GM19238 (cell line): ENCODE measurements around the gene OTUB1.

Source experiments
- DNase-seq: peaks from one replicate; pipeline ENCODE4 v3.0.0; 2011; ENCODE audit warnings: low spot score; ENCODE audit not compliant: insufficient read length

The OTUB1 gene

GRCh38 chr11:64022125-64022784 lies 36.0 kb downstream of the OTUB1 start:
- DNase-seq: no peak

- no peak for DNase-seq
Observed at GRCh38 chr11:64023712-64024710, 37.8 kb downstream of the OTUB1 start.

DNA sequence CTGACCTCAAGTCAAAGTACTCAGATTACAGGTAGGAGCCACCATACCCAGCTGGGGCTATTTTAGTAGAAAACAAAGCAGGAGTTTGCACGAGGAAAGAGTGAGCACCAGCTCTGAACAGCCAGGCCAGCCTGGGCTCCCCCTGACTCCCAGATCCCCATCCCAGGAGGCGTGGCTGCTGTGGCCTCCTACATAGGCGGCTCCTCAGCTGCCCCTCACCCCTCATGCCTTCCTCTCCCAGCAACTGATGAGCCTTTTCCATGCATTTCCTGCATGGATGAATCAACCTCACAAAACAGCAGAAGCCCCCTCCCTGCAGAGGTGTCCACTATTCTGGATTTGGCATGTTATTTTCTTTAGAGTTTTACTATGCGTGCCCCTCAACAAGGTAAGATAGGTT lies 39.0 kb downstream of the OTUB1 start:
- no peak for DNase-seq

DNA sequence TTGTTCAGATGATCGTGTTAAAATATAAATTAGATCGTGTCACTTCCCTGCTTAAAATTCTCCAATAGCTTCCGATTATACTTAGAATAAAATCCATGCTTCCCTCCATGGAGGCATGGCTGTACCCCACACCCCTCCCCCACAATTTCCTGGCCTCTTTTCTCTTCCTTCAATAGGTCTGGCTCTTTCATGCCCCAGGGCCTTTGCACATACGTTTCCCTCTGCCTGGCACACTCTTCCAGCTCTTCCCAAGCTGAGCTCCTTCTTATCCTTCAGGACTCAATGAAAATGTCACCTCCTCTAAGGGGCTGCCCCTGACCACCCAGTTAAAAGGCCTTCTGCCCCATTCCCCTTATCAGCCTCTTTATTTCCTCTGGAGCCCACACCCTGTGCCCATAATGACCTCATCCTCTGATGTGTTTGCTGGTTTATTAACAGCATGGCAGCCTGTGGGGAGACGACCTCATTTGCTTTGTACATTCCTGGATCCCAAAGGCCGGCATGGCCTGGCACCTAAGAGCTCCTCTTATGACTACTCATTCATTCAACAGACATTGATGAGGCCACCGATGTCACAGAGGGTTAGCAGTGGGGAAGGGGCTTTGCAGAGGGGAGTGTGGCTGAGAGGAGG lies 40.5 kb downstream of the OTUB1 start:
- DNase-seq: no peak

DNA sequence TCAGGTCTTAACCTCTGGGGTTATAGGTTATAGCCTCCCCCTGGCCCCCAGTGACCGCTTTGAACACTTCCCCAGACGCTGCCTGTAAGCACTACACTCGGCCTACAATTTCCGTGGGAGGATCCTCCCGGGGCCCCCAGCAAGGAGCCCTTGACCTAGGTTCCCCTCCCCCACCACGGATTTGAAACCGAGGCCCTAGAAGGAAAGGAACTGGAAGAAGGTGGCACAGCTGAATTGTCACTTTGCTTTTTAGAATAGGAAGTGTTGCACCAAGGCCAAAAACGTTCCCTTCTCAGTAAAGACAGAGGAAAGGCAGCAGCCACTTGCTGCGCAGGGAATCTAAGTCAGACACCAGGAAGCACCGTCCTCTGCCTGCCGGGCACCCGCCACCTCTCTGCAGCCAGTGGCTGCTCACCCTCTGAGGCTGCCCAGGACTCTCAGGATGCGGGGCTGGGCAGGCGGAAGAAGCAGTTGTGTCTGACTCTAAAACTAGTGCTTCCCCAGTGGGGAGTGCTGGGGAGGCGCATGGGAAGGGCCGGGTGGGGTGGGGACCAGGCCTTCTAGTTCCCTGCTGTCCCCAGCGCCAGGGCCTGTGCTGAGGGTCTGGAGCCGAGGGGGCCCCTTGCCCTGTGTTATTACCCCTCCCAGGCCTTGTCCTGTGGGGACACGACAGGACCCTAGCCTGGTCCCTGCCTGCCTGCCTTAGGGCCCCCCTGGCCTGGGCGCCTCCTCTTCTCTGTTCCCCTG lies 41.6 kb downstream of the OTUB1 start:
- DNase-seq: no peak

DNA sequence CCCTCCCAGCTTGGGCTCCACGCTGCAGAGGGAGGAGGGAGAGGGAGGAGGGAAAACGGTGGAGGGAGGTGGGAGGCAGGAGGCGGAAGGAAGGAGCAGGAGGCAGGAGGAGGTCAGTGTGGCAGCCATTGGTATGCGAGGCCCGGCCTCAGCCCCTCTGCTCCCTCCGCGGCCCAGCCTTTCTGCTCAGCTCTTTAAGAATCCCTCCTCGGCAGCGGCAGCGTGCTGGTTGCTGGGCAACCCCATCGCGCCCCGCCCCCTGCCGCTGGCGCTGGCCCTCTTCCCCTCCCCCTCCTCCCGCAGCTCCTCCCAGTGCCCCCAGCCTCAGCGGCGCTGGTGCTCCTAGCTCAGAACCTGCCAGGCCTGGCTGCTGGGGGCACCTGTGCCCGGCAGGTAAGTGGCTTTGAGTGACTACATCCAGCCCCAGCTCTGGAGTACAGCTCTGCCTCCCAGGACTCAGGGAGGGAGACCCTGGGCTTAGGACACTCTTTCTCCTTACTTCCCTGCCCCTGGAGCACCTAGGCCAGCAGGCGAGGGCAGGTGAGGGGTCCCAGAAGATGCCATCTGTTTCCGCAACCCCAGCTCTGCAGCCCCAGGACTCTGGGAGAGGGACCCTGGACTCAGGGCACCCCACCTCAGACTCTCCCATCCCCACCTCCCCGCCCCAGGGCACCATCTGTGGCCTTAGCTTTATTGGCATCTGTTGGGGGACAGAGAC lies 42.3 kb downstream of the OTUB1 start:
- no peak for DNase-seq

DNA sequence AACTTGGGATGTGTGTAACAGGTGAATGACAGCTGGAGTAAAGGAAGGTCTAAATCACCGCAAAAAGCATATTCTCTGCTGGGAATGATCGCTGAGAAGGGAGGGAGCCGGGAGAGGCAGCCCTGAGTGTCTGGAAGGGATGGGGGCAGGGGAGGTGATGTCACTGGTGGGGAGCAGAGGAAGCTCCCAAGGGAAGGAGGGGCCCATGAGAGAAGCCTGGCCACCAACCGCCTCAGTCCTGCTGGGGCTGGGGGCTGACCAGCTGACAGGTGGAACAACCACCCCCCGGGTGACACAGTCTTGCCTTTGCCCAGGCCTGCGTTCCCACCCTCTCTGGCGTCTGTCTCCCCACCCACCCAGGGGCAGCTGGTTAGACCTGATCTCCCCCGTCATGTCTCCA lies 43.5 kb downstream of the OTUB1 start:
- no peak for DNase-seq

DNA sequence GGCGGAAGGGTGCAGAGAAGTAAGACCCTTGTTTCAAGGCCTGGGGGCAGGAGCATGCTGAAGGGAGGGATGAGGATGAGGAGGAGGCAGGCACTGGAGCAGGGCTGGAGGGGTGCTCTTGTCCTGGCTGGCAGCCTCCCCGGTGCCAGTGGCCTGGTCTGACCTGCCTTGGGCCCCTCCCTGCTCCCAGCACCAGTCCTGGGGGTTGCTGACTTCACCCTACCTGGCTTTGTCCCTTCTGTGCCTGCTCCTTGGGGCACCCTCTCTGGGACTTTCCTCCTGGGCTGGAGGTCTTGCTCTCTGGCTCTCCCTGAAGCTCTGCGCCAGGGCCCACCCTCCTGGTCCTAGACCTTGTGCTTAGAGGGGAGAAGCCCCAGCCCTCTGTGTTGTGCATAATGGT lies 44.8 kb downstream of the OTUB1 start:
- DNase-seq: no peak

- DNase-seq: no peak
Observed at GRCh38 chr11:64032050-64032449, 45.8 kb downstream of the OTUB1 start.

- no peak for DNase-seq
Observed at GRCh38 chr11:64034411-64034811, 48.2 kb downstream of the OTUB1 start.

- no peak for DNase-seq
Observed at GRCh38 chr11:64035081-64035524, 48.9 kb downstream of the OTUB1 start.

GRCh38 chr11:64035576-64035975 lies 49.3 kb downstream of the OTUB1 start, which contains the start of gene FLRT1:
FLRT1 (plus strand) TSS chr11:64035931; CDS start chr11:64116268, 80,337 bp downstream.
- DNase-seq: no peak

GRCh38 chr11:64036087-64037026 lies 50.1 kb downstream of the OTUB1 start:
- DNase-seq: no peak

DNA sequence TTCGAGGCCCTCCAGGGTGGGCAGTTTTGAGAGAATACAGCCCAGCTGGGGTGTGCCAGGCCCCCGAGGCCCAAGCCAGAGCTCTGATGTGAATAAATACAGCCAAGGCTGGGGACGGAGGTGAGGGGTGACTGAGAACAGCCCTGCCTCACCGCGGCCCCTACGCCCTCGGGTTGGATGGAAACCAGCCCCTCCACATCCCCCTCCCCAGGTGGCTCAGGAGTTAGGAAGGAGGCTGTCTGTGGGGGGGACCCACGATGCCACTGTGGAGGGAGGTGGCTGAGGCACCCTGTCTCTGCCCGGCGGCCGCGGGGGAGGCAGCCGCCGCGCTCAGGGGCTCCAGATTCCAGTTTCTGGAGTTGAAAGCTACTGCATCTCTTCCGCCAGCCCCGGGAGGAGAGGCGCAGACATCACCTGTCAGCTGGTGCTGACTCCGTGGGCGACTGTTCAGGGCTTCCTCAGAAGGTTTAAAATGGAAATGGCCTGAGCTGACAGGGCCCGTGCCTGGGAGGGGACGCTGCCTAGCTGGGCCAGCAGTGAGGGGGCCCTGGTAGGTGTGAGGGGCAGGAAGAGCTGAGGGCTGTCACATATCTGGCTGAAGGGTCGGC lies 50.9 kb downstream of the OTUB1 start:
- no peak for DNase-seq

- no peak for DNase-seq
Observed at GRCh38 chr11:64038500-64038899, 52.3 kb downstream of the OTUB1 start.

DNA sequence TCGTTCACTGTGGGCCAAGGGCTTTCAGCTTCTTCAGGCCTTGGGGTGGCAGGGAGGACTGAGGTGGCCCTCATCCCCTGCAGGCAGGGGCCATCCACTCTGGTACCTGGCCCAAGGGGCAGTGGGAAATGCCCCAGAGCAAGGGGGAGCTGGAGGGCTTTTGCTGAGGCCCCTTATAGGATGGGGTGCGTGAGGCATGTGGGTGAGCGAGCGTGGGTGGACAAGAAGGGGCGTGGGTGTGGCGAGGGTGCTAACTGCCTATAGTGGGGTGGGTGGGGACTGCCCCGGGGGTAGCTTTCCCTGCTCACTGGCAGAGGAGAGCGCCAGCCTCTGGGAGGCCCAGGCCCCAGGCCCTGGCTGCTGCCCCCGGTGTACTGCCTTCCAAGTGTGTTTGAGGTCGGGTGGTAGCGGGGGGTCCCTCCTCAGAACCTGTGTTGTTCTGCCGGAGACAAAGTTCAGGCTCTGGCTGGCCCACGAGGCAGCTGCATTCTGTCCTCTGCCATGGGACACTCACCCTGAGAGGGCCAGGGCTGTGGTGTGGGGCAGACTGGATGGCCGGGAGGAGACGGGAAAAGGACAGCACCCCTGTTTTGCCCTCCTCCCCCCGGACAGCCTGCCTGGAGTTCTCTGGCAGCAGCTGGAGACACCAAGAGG lies 52.9 kb downstream of the OTUB1 start:
- no peak for DNase-seq

- DNase-seq: no peak
Observed at GRCh38 chr11:64040684-64041322, 54.6 kb downstream of the OTUB1 start.

DNA sequence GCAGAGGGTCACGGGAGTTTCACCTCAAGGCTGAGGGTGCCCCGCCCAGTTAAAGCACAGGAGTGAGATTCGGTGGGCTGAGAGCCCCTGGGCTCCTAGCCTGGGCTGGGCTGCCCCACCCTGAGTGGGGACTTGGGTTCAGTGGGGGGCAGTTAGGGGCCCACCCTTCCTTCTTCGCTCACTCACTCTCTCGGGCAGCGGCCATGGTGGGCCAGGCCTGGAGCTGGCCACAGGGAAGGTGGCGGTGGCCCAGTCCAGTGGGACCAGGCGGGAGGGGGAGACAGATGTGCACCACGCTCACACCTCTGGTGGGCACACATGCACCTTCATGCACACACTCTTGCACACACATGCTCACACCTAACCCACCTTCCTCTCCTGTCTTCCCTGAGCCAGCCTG lies 55.6 kb downstream of the OTUB1 start:
- DNase-seq: no peak
